ENCODE results near the gene IDNK. TPM values are rescaled to one million over a fixed set of nuclear protein-coding genes. Genes with fewer than 3 reads are reported as not detected.

Gene IDNK
- total RNA-seq, 1 experiment from 2014 or later, result 3.3 TPM

DNA sequence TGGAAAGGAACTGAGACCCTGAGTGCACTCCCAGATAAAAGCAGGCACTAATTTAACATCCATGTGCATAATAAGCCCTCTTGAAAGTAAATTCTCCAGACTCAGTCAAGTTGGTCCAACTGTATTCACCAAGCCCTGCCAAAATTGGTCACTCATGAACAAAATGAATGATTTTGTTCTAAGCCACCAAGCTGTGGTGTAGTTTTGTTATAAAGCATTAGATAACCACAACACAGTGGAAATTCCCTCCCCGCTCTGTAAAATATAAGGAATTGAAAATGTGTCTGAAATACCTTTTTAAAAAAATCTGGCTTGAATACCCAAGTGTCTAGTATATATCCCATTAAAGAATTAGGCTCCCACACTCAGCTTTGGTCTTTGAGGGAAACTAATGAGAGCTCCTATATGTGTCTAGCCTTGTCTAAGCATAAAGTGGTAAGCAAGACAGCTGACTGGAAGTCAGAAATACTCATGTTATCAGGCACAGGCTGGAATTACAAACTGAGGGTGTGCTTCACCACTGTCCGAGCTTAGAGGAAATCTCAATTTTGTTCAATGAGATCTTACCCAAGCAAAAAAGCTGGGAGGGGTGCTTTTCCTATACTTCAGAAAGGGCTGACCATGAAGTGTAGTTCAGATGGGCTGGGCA, 33.2 kb downstream of the IDNK start:
- intact Hi-C loops (cut with micrococcal nuclease), result no loop called here
- Histone ChIP-seq H3K4me1 (ENCODE audit: control insufficient read depth in 1 of 2, insufficient read depth in 2 of 2, low read length in 2 of 2) (no peaks in the 10 kb centered on the region), H3K9ac (ENCODE audit: low read length) (no peak overlapping the region), H3K4me2 (ENCODE audit: low read length) (no peak overlapping the region), H3K79me2 (ENCODE audit: insufficient read depth, low read length) (peaks cover 25% of the 10 kb centered on the region; the same call in 1 of the 2 replicates), H3K27me3 (ENCODE audit: insufficient read depth, low read length) (no peaks in the 10 kb centered on the region), H3K27ac (ENCODE audit: low read depth, low read length) (no peak overlapping the region), H3K9me3 (ENCODE audit: control insufficient read depth in 1 of 2, insufficient read depth in 1 of 2, low read depth in 1 of 2, low read length in 2 of 2) (no peaks in the 10 kb centered on the region), H3K4me3 (replicated peaks in 1 of 2; ENCODE audit: low read depth in 1 of 2, low read length in 2 of 2) (no peak overlapping the region), H2AFZ (ENCODE audit: low read depth, low read length, poor library complexity, severe bottlenecking) (no peak overlapping the region), H3K9me2 (ENCODE audit: insufficient read depth) (no peaks in the 10 kb centered on the region), H4K20me1 (ENCODE audit: insufficient read depth) (0 out of 2 replicates have a peak, but pooled peaks cover 4% of the 10 kb centered on the region), H3K36me3 (ENCODE audit: control insufficient read depth in 1 of 2, insufficient read depth in 2 of 2, low read length in 2 of 2) (peaks cover 34 to 60% of the 10 kb centered on the region in 2 experiments)
- no TSS peak for BruUV-seq (replicated peaks)
- RAD21 ChIA-PET (ENCODE audit: low non-redundant PET in 1 of 2, low total read pairs in 2 of 2, uncharacterized antibody in 2 of 2, unreplicated experiment in 2 of 2), result no interaction called here
- POLR2A ChIA-PET, result no interaction called here
- CTCF ChIA-PET, result no interaction called here
- no peak for DNase-seq (ENCODE audit: low read depth, low spot score)
- TF ChIP-seq SP1 (IDR thresholded peaks at IDR 0.05; ENCODE audit: low read depth) (no peak), SRF (IDR thresholded peaks at IDR 0.05; ENCODE audit: low read depth) (no peak), ELF1 (IDR thresholded peaks at IDR 0.05; ENCODE audit: borderline replicate concordance, low read depth) (no peak), CBX3 (IDR thresholded peaks at IDR 0.05; ENCODE audit: low read depth) (no peak), EZH2 (IDR thresholded peaks at IDR 0.05) (no peak), RAD21 (IDR thresholded peaks at IDR 0.05; ENCODE audit: low read depth) (no peak), TCF7L2 (IDR thresholded peaks at IDR 0.05; ENCODE audit: borderline replicate concordance, extremely low read depth, insufficient read depth, insufficient read length) (no peak), POLR2AphosphoS5 (IDR thresholded peaks at IDR 0.05; ENCODE audit: low read depth, low read length) (no peak), EZH2phosphoT487 (IDR thresholded peaks at IDR 0.05; ENCODE audit: borderline replicate concordance) (no peak)
- TF ChIP-seq, protein P1, sequence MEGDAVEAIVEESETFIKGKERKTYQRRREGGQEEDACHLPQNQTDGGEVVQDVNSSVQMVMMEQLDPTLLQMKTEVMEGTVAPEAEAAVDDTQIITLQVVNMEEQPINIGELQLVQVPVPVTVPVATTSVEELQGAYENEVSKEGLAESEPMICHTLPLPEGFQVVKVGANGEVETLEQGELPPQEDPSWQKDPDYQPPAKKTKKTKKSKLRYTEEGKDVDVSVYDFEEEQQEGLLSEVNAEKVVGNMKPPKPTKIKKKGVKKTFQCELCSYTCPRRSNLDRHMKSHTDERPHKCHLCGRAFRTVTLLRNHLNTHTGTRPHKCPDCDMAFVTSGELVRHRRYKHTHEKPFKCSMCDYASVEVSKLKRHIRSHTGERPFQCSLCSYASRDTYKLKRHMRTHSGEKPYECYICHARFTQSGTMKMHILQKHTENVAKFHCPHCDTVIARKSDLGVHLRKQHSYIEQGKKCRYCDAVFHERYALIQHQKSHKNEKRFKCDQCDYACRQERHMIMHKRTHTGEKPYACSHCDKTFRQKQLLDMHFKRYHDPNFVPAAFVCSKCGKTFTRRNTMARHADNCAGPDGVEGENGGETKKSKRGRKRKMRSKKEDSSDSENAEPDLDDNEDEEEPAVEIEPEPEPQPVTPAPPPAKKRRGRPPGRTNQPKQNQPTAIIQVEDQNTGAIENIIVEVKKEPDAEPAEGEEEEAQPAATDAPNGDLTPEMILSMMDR (IDR thresholded peaks at IDR 0.05 in 2 of 3, conservative IDR thresholded peaks at IDR 0.05 in 1 of 3; ENCODE audit: borderline replicate concordance in 1 of 3, insufficient read depth in 1 of 3, low read depth in 2 of 3, low read length in 2 of 3), result no peak
- TF ChIP-seq, protein P2, sequence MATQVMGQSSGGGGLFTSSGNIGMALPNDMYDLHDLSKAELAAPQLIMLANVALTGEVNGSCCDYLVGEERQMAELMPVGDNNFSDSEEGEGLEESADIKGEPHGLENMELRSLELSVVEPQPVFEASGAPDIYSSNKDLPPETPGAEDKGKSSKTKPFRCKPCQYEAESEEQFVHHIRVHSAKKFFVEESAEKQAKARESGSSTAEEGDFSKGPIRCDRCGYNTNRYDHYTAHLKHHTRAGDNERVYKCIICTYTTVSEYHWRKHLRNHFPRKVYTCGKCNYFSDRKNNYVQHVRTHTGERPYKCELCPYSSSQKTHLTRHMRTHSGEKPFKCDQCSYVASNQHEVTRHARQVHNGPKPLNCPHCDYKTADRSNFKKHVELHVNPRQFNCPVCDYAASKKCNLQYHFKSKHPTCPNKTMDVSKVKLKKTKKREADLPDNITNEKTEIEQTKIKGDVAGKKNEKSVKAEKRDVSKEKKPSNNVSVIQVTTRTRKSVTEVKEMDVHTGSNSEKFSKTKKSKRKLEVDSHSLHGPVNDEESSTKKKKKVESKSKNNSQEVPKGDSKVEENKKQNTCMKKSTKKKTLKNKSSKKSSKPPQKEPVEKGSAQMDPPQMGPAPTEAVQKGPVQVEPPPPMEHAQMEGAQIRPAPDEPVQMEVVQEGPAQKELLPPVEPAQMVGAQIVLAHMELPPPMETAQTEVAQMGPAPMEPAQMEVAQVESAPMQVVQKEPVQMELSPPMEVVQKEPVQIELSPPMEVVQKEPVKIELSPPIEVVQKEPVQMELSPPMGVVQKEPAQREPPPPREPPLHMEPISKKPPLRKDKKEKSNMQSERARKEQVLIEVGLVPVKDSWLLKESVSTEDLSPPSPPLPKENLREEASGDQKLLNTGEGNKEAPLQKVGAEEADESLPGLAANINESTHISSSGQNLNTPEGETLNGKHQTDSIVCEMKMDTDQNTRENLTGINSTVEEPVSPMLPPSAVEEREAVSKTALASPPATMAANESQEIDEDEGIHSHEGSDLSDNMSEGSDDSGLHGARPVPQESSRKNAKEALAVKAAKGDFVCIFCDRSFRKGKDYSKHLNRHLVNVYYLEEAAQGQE (IDR thresholded peaks at IDR 0.05; ENCODE audit: low read depth), result no peak
- no peak for ATAC-seq

All from HCT116 (cell line).